K562 (cell line): ENCODE measurements around the gene NDUFS8. TPM values are rescaled to one million over a fixed set of nuclear protein-coding genes. Genes with fewer than 3 reads are reported as not detected.

Source experiments
- BRD4 ChIP-seq: fragments of 200-600 bp; sonication (generic); IDR thresholded peaks from 2 replicates; pipeline ENCODE4 v1.6.1; 2017; ENCODE audit warnings: inconsistent platforms
- CCNT2 ChIP-seq: IDR thresholded peaks from 2 replicates; pipeline ENCODE4 v1.6.1; 2011; ENCODE audit warnings: borderline replicate concordance, low read depth, mild to moderate bottlenecking, moderate library complexity, mixed read lengths, low read length; ENCODE audit not compliant: insufficient read length; ENCODE audit errors: extremely low read depth
- IFI16 ChIP-seq: fragments of 250-450 bp; sonication (Bioruptor Pico); IDR thresholded peaks from 2 replicates; pipeline ENCODE4 v2.1.2; 2022; ENCODE audit warnings: mild to moderate bottlenecking, inconsistent platforms
- MAFF ChIP-seq: IDR thresholded peaks from 2 replicates; pipeline ENCODE4 v1.6.1; 2012; ENCODE audit warnings: low read length, improper control_type of control experiment
- MYBL2 ChIP-seq, 2 experiments: fragments of 450-650 bp in 1 of 2; sonication (generic) in 1 of 2; formaldehyde crosslinking in 1 of 2; IDR thresholded peaks; 2 replicates each; pipeline versions ENCODE4 v1.6.1 to v1.8.1; 2017 to 2022; ENCODE audit warnings: borderline replicate concordance in 1 of 2, inconsistent platforms in 1 of 2, low read depth in 1 of 2, mild to moderate bottlenecking in 1 of 2, missing genetic modification reagents in 1 of 2, moderate library complexity in 1 of 2
- polyA plus RNA-seq, 8 experiments: library from polyadenylated mRNA; depleted of rRNA in 4 of 8; stranded (reverse) in 5 of 8; unstranded in 3 of 8; fragments of >200 nt; fragmentation: Nextera tagmentation in 2 of 8; fragmentation: Illumina TruSeq in 1 of 8; extraction: Ambion mirVana in 2 of 8; extraction: Trizol in 1 of 8; gene quantifications; 2 replicates each; pipeline versions ENCODE4 v1.2.1 to v1.2.3, GENCODE V29; 2011 to 2014; ENCODE audit warnings: inconsistent platforms in 1 of 8, missing spikeins in 1 of 8
- total RNA-seq, 7 experiments: library from RNA; depleted of rRNA in 6 of 7; stranded (reverse); fragments of >200 nt in 6 of 7; fragmentation: Illumina TruSeq in 2 of 7; extraction: Trizol in 2 of 7; gene quantifications; 2 replicates each; pipeline versions ENCODE4 v1.2.1 to v1.2.3, GENCODE V29; 2011 to 2021; ENCODE audit warnings: low replicate concordance in 1 of 7
- TF ChIP-seq, protein P1 (sequence below), 2 experiments: fragments of 450-650 bp; IDR thresholded peaks; 2 replicates each; pipeline ENCODE4 v1.6.1; 2016
- TF ChIP-seq, protein P2 (sequence below): IDR thresholded peaks from 2 replicates; pipeline ENCODE4 v1.6.1; 2014; ENCODE audit warnings: antibody characterized with exemption
- TF ChIP-seq, protein P3 (sequence below): sonication (generic); formaldehyde crosslinking; IDR thresholded peaks from 2 replicates; pipeline ENCODE4 v1.8.1; 2023; ENCODE audit warnings: mild to moderate bottlenecking, missing genetic modification reagents, moderate library complexity

NDUFS8 gene
- total and polyA plus RNA-seq, 9 of the 15 experiments (the other 6 are each of a cell fraction or from before 2014, with no cell fraction given), result 36.5 to 351 (median 101) TPM

DNA sequence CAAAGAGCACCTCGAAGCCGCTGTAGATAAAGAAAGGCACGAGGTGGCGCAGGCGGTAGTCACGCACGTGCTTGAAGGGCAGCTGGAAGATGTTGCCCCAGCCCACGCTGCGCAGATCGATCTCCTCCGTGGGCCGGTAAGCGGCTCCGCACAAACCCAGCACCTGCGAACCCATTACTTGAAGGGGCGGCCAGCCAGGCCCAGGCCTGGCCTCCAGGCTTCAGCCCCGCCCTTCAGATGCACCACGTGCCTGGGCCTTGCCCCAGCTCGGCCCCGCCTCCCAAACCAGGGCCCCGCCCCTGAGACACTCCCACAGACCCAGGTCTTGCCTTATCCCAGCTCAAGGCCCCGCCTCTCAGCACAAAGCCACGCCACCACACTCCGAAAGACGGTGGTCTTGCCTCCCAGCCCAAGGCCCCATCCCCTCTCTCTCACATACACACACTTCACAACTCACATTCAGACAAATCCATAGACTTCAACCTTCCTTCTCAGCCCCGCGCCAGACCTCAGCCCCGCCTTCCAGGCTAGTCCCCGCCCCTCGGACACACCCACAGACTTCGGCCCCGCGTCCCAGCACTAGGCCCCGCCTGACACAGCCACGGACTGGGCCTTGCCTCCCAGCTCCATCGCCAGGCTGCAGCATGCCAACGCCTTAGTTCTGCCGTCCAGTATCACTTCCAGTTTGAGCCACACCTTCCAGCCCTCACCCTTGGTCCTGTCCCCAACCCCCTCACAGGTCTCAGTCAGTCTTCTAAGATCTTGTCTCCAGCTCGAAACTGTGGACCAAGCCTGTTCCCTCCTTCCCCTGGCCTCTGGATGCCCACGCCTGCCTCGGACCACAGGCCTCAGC is 33.6 kb upstream of the NDUFS8 start (continued):
- TF ChIP-seq, protein P1, sequence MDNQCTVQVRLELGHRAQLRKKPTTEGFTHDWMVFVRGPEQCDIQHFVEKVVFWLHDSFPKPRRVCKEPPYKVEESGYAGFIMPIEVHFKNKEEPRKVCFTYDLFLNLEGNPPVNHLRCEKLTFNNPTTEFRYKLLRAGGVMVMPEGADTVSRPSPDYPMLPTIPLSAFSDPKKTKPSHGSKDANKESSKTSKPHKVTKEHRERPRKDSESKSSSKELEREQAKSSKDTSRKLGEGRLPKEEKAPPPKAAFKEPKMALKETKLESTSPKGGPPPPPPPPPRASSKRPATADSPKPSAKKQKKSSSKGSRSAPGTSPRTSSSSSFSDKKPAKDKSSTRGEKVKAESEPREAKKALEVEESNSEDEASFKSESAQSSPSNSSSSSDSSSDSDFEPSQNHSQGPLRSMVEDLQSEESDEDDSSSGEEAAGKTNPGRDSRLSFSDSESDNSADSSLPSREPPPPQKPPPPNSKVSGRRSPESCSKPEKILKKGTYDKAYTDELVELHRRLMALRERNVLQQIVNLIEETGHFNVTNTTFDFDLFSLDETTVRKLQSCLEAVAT (IDR thresholded peaks at IDR 0.05), result no peak
- TF ChIP-seq MYBL2 (IDR thresholded peaks at IDR 0.05; ENCODE audit: low read depth) (no peak), MYBL2 (CRISPR knock-in tag; IDR thresholded peaks at IDR 0.05; ENCODE audit: borderline replicate concordance) (no peak), BRD4 (no peak), MAFF (no peak), CCNT2 (no peak), IFI16 (CRISPR knock-in tag) (no peak)
- TF ChIP-seq, protein P2, sequence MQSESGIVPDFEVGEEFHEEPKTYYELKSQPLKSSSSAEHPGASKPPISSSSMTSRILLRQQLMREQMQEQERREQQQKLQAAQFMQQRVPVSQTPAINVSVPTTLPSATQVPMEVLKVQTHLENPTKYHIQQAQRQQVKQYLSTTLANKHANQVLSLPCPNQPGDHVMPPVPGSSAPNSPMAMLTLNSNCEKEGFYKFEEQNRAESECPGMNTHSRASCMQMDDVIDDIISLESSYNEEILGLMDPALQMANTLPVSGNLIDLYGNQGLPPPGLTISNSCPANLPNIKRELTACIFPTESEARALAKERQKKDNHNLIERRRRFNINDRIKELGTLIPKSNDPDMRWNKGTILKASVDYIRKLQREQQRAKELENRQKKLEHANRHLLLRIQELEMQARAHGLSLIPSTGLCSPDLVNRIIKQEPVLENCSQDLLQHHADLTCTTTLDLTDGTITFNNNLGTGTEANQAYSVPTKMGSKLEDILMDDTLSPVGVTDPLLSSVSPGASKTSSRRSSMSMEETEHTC, result peak; percentile 37; the same call in 1 of the 2 replicates
- TF ChIP-seq, protein P3, sequence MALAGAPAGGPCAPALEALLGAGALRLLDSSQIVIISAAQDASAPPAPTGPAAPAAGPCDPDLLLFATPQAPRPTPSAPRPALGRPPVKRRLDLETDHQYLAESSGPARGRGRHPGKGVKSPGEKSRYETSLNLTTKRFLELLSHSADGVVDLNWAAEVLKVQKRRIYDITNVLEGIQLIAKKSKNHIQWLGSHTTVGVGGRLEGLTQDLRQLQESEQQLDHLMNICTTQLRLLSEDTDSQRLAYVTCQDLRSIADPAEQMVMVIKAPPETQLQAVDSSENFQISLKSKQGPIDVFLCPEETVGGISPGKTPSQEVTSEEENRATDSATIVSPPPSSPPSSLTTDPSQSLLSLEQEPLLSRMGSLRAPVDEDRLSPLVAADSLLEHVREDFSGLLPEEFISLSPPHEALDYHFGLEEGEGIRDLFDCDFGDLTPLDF, result peak; percentile 64; the same call in 1 of the 2 replicates
